Endothelial cell of umbilical vein (primary cell): ENCODE results near the gene TBPL1. TPM values are rescaled to one million over a fixed set of nuclear protein-coding genes. Genes with fewer than 3 reads are reported as not detected.

Source experiments
- BruUV-seq: library from RNA; stranded (reverse); fragments of 400-500 nt; replicated peaks from 2 replicates; lab custom pipeline; 2021; lab: Mats Ljungman, UMichigan
- CTCF ChIA-PET: fragments of 300-600, 350-600 bp; sonication (Branson Sonifier 250); formaldehyde crosslinking; loops from one replicate; lab custom pipeline; 2021; ENCODE audit warnings: antibody characterized with exemption, inconsistent platforms; lab: Charles Lee
- POLR2A ChIA-PET: fragments of 300-600, 350-600 bp; sonication (Branson Sonifier 250); formaldehyde crosslinking; loops from one replicate; lab custom pipeline; 2021; ENCODE audit warnings: antibody characterized with exemption, inconsistent platforms; lab: Charles Lee
- DNase-seq: peaks from one replicate; pipeline ENCODE4 v3.0.0-alpha.2; 2011; ENCODE audit warnings: low read depth, low spot score
- FAIRE-seq: peaks from 2 replicates; lab custom pipeline; 2011; peaks lifted over from hg19 to GRCh38; lab: Jason Lieb, UNC
- H2AFZ ChIP-seq: 2 replicates; pipeline ENCODE4 v1.6.0; 2012; ENCODE audit warnings: low read depth, low read length, control low read depth, inconsistent platforms
- H3K27ac ChIP-seq: 2 replicates; pipeline ENCODE4 v1.5.1; 2011; ENCODE audit warnings: low read depth, mild to moderate bottlenecking, control low read depth, low read length, moderate library complexity; ENCODE audit not compliant: insufficient read depth
- H3K27me3 ChIP-seq, 2 experiments: 2 replicates each; pipeline versions ENCODE4 v1.6.0 to v1.6.1; 2011; ENCODE audit warnings: low read length in 2 of 2, mixed read lengths in 1 of 2; ENCODE audit not compliant: control insufficient read depth in 2 of 2, insufficient read depth in 2 of 2
- H3K36me3 ChIP-seq, 2 experiments: 2 replicates in 1 of 2; 3 replicates in 1 of 2; pipeline ENCODE4 v1.5.1; 2011; ENCODE audit warnings: low read length in 2 of 2, mild to moderate bottlenecking in 1 of 2, moderate library complexity in 1 of 2; ENCODE audit not compliant: control insufficient read depth in 2 of 2, insufficient read depth in 2 of 2; ENCODE audit errors: extremely low read depth in 1 of 2
- H3K4me1 ChIP-seq: 3 replicates; pipeline ENCODE4 v1.5.1; 2011; ENCODE audit warnings: mild to moderate bottlenecking, low read length; ENCODE audit not compliant: control insufficient read depth, insufficient read depth; ENCODE audit errors: extremely low read depth
- H3K4me2 ChIP-seq: 2 replicates; pipeline ENCODE4 v1.6.1; 2011; ENCODE audit warnings: low read length, control low read depth, mixed read lengths; ENCODE audit not compliant: insufficient read depth
- H3K4me3 ChIP-seq, 3 experiments: fragments of 200-600 bp in 1 of 3; sonication (generic), shearing (Covaris generic) in 1 of 3; replicated peaks in 1 of 3; 2 replicates each; pipeline ENCODE4 v1.5.1; 2011 to 2016; ENCODE audit warnings: control low read depth in 3 of 3, low read length in 3 of 3, mild to moderate bottlenecking in 2 of 3, inconsistent platforms in 1 of 3, low read depth in 1 of 3, moderate library complexity in 1 of 3; ENCODE audit not compliant: insufficient read depth in 1 of 3
- H3K79me2 ChIP-seq: 2 replicates; pipeline ENCODE4 v1.6.0; 2012; ENCODE audit warnings: low read length, inconsistent platforms; ENCODE audit not compliant: control insufficient read depth, insufficient read depth
- H3K9ac ChIP-seq: replicated peaks from 2 replicates; pipeline ENCODE3; 2011; ENCODE audit warnings: low read length, control low read depth; ENCODE audit not compliant: insufficient read depth; ENCODE audit errors: extremely low read depth
- H3K9me1 ChIP-seq: replicated peaks from 3 replicates; pipeline ENCODE4 v1.6.0; 2011; ENCODE audit warnings: mild to moderate bottlenecking, low read length; ENCODE audit not compliant: control insufficient read depth, insufficient read depth; ENCODE audit errors: extremely low read depth
- H3K9me3 ChIP-seq: replicated peaks from 2 replicates; pipeline ENCODE4 v1.5.1; 2012; ENCODE audit warnings: low read length, inconsistent platforms; ENCODE audit not compliant: control insufficient read depth, insufficient read depth
- H4K20me1 ChIP-seq: replicated peaks from 2 replicates; pipeline ENCODE3; 2011; ENCODE audit warnings: mild to moderate bottlenecking, low read length; ENCODE audit not compliant: control insufficient read depth, insufficient read depth; ENCODE audit errors: extremely low read depth
- CTCF ChIP-seq, 2 donors: IDR thresholded peaks; 1 replicate in 1 of 2; 2 replicates in 1 of 2; pipeline ENCODE4 v1.5.1; 2011; ENCODE audit warnings: low read length in 2 of 2, mild to moderate bottlenecking in 2 of 2, moderate library complexity in 2 of 2, control low read depth in 1 of 2, inconsistent platforms in 1 of 2, low read depth in 1 of 2; ENCODE audit not compliant: insufficient read depth in 1 of 2; ENCODE audit errors: extremely low read depth in 1 of 2
- EZH2 ChIP-seq: IDR thresholded peaks from 2 replicates; pipeline ENCODE4 v1.6.1; 2012; ENCODE audit warnings: borderline replicate concordance, low read depth, mild to moderate bottlenecking, moderate library complexity, low read length, inconsistent platforms; ENCODE audit not compliant: severe bottlenecking
- FOS ChIP-seq: IDR thresholded peaks from 2 replicates; pipeline ENCODE4 v1.6.1; 2011; ENCODE audit warnings: mild to moderate bottlenecking, low read length, moderate library complexity, borderline replicate concordance; ENCODE audit not compliant: insufficient read depth
- GATA2 ChIP-seq: IDR thresholded peaks from 2 replicates; pipeline ENCODE4 v1.7.0; 2011; ENCODE audit warnings: low read depth, mild to moderate bottlenecking, moderate library complexity, mixed read lengths, low read length; ENCODE audit not compliant: insufficient read length, insufficient read depth
- POLR2A ChIP-seq: IDR thresholded peaks from 2 replicates; pipeline ENCODE4 v1.6.1; 2012; ENCODE audit warnings: low read depth, mild to moderate bottlenecking, control low read depth, low read length
- POLR2AphosphoS5 ChIP-seq: IDR thresholded peaks from 2 replicates; pipeline ENCODE4 v1.6.1; 2012; ENCODE audit warnings: low read depth, mild to moderate bottlenecking, control low read depth, low read length, moderate library complexity; ENCODE audit not compliant: insufficient read depth
- dilution Hi-C: fragments of 300-500 bp; cut with MboI; formaldehyde crosslinking; loops from one replicate; pipeline ENCODE4 v1.15.0; 2019; ENCODE audit warnings: low sequenced_read_pairs; ENCODE audit not compliant: extremely low pct_ligation_motif_present
- intact Hi-C: fragments of 100-400 bp; cut with micrococcal nuclease; formaldehyde crosslinking; loops from one replicate; pipeline ENCODE4 v1.10.0; 2022
- polyA plus RNA-seq, 4 experiments: library from polyadenylated mRNA; depleted of rRNA in 3 of 4; stranded (reverse) in 3 of 4; unstranded in 1 of 4; fragments of >200 nt; gene quantifications; 2 replicates each; pipeline versions ENCODE4 v1.2.1 to v1.2.3, GENCODE V29; 2011 to 2012; ENCODE audit warnings: missing spikeins in 1 of 4
- total RNA-seq: library from RNA; stranded (reverse); gene quantifications from 2 replicates; pipeline ENCODE4 v1.2.3, GENCODE V29; 2021
- TF ChIP-seq, protein P1 (sequence below): IDR thresholded peaks from 2 replicates; pipeline ENCODE4 v1.6.1; 2011; ENCODE audit not compliant: insufficient read depth, insufficient read length

TBPL1 gene
- total and polyA plus RNA-seq, 2 donors (not counting 3 experiments of a cell fraction or from before 2014, with no cell fraction given): 19.6 to 31.2 TPM

- H4K20me1 ChIP-seq: no peaks in the 10 kb centered on the region
- BruUV-seq: no TSS peak
- ChIA-PET CTCF (interaction anchor here (1.2 to 3.8 kb wide), 3 partner anchors 43 to 130 kb away, joined by 5 to 17 read pairs (median 7); no protein-coding TSS in a partner anchor), POLR2A (no interaction called here)
- intact Hi-C loops: no loop called here
- TF ChIP-seq, protein P1, sequence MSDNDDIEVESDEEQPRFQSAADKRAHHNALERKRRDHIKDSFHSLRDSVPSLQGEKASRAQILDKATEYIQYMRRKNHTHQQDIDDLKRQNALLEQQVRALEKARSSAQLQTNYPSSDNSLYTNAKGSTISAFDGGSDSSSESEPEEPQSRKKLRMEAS: no peak
- TF ChIP-seq FOS (no peak), POLR2A (no peak), POLR2AphosphoS5 (no peak), EZH2 (no peak), GATA2 (no peak), CTCF (IDR thresholded peaks at IDR 0.05; ENCODE audit: extremely low read depth in 1 of 2, insufficient read depth in 1 of 2, low read depth in 1 of 2, low read length in 2 of 2) (no peak)
- dilution Hi-C loops: no loop called here
- peaks cover 6% of the 10 kb centered on the region for H3K4me1 ChIP-seq
- no peaks in the 10 kb centered on the region for H3K9me1 ChIP-seq
- H3K36me3 ChIP-seq: no peaks in the 10 kb centered on the region
- no peak overlapping the region for H3K4me3 ChIP-seq
- no peak for DNase-seq
- no peak overlapping the region for H3K27ac ChIP-seq
- no peak for FAIRE-seq
- H2AFZ ChIP-seq: no peak overlapping the region
- H3K27me3 ChIP-seq: no peaks in the 10 kb centered on the region
- H3K9me3 ChIP-seq: no peaks in the 10 kb centered on the region
- H3K4me2 ChIP-seq: no peak overlapping the region
- H3K79me2 ChIP-seq: peaks cover 48% of the 10 kb centered on the region
- no peak overlapping the region for H3K9ac ChIP-seq
These were observed 13.8 kb downstream of the TBPL1 start for GRCh38 chr6:133966654-133967329.
